ENCODE results near the gene WDCP. TPM values are rescaled to one million over a fixed set of nuclear protein-coding genes. Genes with fewer than 3 reads are reported as not detected.

Gene WDCP
- total and polyA plus RNA-seq, 2 donors (not counting 1 experiment from before 2014, with no cell fraction given): 3.9 to 21.6 TPM

DNA sequence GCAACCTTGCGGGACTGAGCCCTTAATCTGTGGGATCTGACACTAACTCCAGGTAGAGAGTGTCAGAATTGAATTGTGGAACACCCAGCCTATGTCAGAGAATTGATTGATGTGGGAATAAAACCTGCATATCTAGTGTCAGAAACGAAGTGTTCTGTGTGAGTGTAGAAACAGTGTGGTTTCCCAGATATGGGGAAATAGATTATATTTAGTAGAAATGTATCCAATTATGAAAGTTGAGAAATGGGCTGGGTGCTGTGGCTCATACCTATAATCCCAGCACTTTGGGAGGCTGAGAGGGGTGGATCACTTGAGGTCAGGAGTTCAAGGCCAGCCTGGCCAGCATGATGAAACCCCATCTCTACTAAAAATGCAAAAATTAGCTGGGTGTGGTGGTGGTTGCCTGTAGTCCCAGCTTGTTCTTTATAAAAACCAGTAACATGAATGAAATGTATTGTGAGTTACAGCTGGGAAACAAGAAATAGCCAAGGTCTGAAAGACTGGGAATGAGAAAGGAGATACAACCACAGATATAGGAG, 41.7 kb upstream of the WDCP start:
- H4K20me1 ChIP-seq (ENCODE audit: control insufficient read depth, insufficient read depth, low read length, poor library complexity, severe bottlenecking): no peaks in the 10 kb centered on the region
- H3K4me1 Mint-ChIP-seq: peaks cover 11% of the 10 kb centered on the region
- peaks cover 2 to 3% of the 10 kb centered on the region in 2 experiments for H3K36me3 ChIP-seq (replicated peaks in 1 of 2; ENCODE audit: control extremely low read depth in 1 of 2, control insufficient read depth in 1 of 2, extremely low read depth in 1 of 2, insufficient read depth in 2 of 2, low read length in 1 of 2)
- DNase-seq (no peak), ATAC-seq (ENCODE audit: low read depth) (no peak)
- POLR2A ChIA-PET: no interaction called here
- peaks cover 12% of the 10 kb centered on the region for H3K79me2 ChIP-seq (ENCODE audit: control insufficient read depth, insufficient read depth, low read length)
- no peaks in the 10 kb centered on the region for H3K27me3 Mint-ChIP-seq
- CTCF ChIA-PET: interaction anchor here (0.8 kb wide), 1 partner anchor 10 kb away, joined by 3 read pairs; no protein-coding TSS in a partner anchor
- H3K27ac Mint-ChIP-seq: no peak overlapping the region
- intact Hi-C loops (cut with micrococcal nuclease): no loop called here
- H3K9ac ChIP-seq (ENCODE audit: low read length): no peak overlapping the region
- H3K4me3 ChIP-seq (ENCODE audit: control extremely low read depth in 1 of 5, extremely low read depth in 1 of 5, insufficient read depth in 1 of 5, low read depth in 2 of 5, low read length in 4 of 5): no peak overlapping the region
- no peak overlapping the region for H3K4me3 Mint-ChIP-seq
- no peak overlapping the region for H3K27ac ChIP-seq (ENCODE audit: low read length in 2 of 2)
- H3K9me3 Mint-ChIP-seq (ENCODE audit: insufficient read depth): no peaks in the 10 kb centered on the region
- H3K27me3 ChIP-seq (replicated peaks in 1 of 4; ENCODE audit: control extremely low read depth in 1 of 4, control insufficient read depth in 3 of 4, insufficient read depth in 4 of 4, low read length in 3 of 4): no peaks in the 10 kb centered on the region
- no peak overlapping the region for H3K4me2 ChIP-seq (replicated peaks; ENCODE audit: low read depth, low read length, poor library complexity, severe bottlenecking)
- TF ChIP-seq, protein P1, sequence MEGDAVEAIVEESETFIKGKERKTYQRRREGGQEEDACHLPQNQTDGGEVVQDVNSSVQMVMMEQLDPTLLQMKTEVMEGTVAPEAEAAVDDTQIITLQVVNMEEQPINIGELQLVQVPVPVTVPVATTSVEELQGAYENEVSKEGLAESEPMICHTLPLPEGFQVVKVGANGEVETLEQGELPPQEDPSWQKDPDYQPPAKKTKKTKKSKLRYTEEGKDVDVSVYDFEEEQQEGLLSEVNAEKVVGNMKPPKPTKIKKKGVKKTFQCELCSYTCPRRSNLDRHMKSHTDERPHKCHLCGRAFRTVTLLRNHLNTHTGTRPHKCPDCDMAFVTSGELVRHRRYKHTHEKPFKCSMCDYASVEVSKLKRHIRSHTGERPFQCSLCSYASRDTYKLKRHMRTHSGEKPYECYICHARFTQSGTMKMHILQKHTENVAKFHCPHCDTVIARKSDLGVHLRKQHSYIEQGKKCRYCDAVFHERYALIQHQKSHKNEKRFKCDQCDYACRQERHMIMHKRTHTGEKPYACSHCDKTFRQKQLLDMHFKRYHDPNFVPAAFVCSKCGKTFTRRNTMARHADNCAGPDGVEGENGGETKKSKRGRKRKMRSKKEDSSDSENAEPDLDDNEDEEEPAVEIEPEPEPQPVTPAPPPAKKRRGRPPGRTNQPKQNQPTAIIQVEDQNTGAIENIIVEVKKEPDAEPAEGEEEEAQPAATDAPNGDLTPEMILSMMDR (IDR thresholded peaks at IDR 0.05): no peak
- no peak for TF ChIP-seq EZH2 (IDR thresholded peaks at IDR 0.05; ENCODE audit: borderline replicate concordance, insufficient read depth, low read depth, low read length, poor library complexity, severe bottlenecking)
- 93% methylated on average over 2 of the region's 2 CpGs for WGBS (ENCODE audit: insufficient coverage)
- H3K9me3 ChIP-seq (ENCODE audit: control extremely low read depth in 1 of 3, control insufficient read depth in 2 of 3, insufficient read depth in 1 of 3, low read length in 2 of 3): no peaks in the 10 kb centered on the region
- peaks cover 6 to 11% of the 10 kb centered on the region in 2 donors for H3K4me1 ChIP-seq (ENCODE audit: control insufficient read depth in 2 of 2, insufficient read depth in 2 of 2, low read length in 2 of 2)
- H2AFZ ChIP-seq (ENCODE audit: insufficient read depth, low read depth, low read length, poor library complexity, severe bottlenecking): no peak overlapping the region

GRCh38 chr2:24087032-24087431, 39.8 kb upstream of the WDCP start:
- ChIA-PET CTCF (interaction anchor here (7.3 kb wide), 1 partner anchor 261 kb away, joined by 154 read pairs; no protein-coding TSS in a partner anchor), POLR2A (no interaction called here)
- intact Hi-C loops (cut with micrococcal nuclease): no loop called here
- H3K9me3 ChIP-seq (ENCODE audit: control extremely low read depth in 1 of 3, control insufficient read depth in 2 of 3, insufficient read depth in 1 of 3, low read length in 2 of 3): no peaks in the 10 kb centered on the region
- peaks cover 2 to 6% of the 10 kb centered on the region in 2 experiments for H3K36me3 ChIP-seq (replicated peaks in 1 of 2; ENCODE audit: control extremely low read depth in 1 of 2, control insufficient read depth in 1 of 2, extremely low read depth in 1 of 2, insufficient read depth in 2 of 2, low read length in 1 of 2)
- H3K27me3 ChIP-seq (replicated peaks in 1 of 4; ENCODE audit: control extremely low read depth in 1 of 4, control insufficient read depth in 3 of 4, insufficient read depth in 4 of 4, low read length in 3 of 4): no peaks in the 10 kb centered on the region
- H3K4me2 ChIP-seq (replicated peaks; ENCODE audit: low read depth, low read length, poor library complexity, severe bottlenecking): no peak overlapping the region
- Mint-ChIP-seq H3K9me3 (ENCODE audit: insufficient read depth) (no peaks in the 10 kb centered on the region), H3K27me3 (no peaks in the 10 kb centered on the region), H3K4me1 (peaks cover 19% of the 10 kb centered on the region), H3K27ac (no peak overlapping the region), H3K4me3 (no peak overlapping the region)
- DNase-seq (no peak), ATAC-seq (ENCODE audit: low read depth) (no peak)
- peaks cover 12% of the 10 kb centered on the region for H3K79me2 ChIP-seq (ENCODE audit: control insufficient read depth, insufficient read depth, low read length)
- TF ChIP-seq, protein P1 (IDR thresholded peaks at IDR 0.05): no peak
- no peak for TF ChIP-seq EZH2 (IDR thresholded peaks at IDR 0.05; ENCODE audit: borderline replicate concordance, insufficient read depth, low read depth, low read length, poor library complexity, severe bottlenecking)
- no CpG with 5 or more reads among the region's 3 CpGs for WGBS (ENCODE audit: insufficient coverage)
- no peak overlapping the region for H3K27ac ChIP-seq (ENCODE audit: low read length in 2 of 2)
- peaks cover 12 to 20% of the 10 kb centered on the region in 2 donors for H3K4me1 ChIP-seq (ENCODE audit: control insufficient read depth in 2 of 2, insufficient read depth in 2 of 2, low read length in 2 of 2)
- H4K20me1 ChIP-seq (ENCODE audit: control insufficient read depth, insufficient read depth, low read length, poor library complexity, severe bottlenecking): no peaks in the 10 kb centered on the region
- H3K4me3 ChIP-seq (ENCODE audit: control extremely low read depth in 1 of 5, extremely low read depth in 1 of 5, insufficient read depth in 1 of 5, low read depth in 2 of 5, low read length in 4 of 5): no peak overlapping the region
- H2AFZ ChIP-seq (ENCODE audit: insufficient read depth, low read depth, low read length, poor library complexity, severe bottlenecking): no peak overlapping the region
- no peak overlapping the region for H3K9ac ChIP-seq (ENCODE audit: low read length)
